KOPT-K1 (cell line): ENCODE measurements around the gene CHMP1B.

ENCODE experiments used
- H3K27ac ChIP-seq: fragments of 200-600 bp; sonication (generic); 2 replicates; pipeline ENCODE4 v1.5.1; 2016; ENCODE audit warnings: antibody characterized with exemption, mild to moderate bottlenecking, low read depth, low read length; ENCODE audit not compliant: poor library complexity, severe bottlenecking
- H3K36me3 ChIP-seq: fragments of 200-600 bp; sonication (generic); 2 replicates; pipeline ENCODE4 v1.5.1; 2017; ENCODE audit warnings: antibody characterized with exemption, mild to moderate bottlenecking, low read length, moderate library complexity; ENCODE audit not compliant: insufficient read depth
- H3K9me3 ChIP-seq: fragments of 200-600 bp; sonication (generic); 2 replicates; pipeline ENCODE4 v1.5.1; 2017; ENCODE audit warnings: antibody characterized with exemption, low read length, mild to moderate bottlenecking; ENCODE audit not compliant: insufficient read depth, poor library complexity, severe bottlenecking

CHMP1B gene

DNA sequence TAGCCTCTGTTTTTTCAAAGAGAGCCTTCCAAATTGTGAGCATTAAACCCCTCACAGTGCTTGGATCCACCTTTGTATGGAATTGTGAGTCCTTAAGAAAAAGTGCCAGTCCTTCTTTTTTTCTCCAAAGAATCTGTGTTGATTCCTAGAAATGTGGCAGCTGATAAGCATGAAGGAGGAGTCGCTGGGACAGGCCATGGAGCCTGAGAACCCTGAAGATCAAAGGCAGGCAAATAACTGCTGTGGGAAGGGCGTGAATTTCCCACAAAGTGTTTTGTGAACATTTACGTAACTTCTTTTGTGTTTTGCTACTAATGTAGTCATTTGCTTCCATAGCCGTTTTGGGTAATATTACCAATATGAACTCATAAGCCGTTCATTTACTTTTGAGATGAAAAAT lies 27.7 kb upstream of the CHMP1B start:
- Histone ChIP-seq H3K36me3 (no peaks in the 10 kb centered on the region), H3K9me3 (peaks cover 5% of the 10 kb centered on the region), H3K27ac (no peak overlapping the region)

DNA sequence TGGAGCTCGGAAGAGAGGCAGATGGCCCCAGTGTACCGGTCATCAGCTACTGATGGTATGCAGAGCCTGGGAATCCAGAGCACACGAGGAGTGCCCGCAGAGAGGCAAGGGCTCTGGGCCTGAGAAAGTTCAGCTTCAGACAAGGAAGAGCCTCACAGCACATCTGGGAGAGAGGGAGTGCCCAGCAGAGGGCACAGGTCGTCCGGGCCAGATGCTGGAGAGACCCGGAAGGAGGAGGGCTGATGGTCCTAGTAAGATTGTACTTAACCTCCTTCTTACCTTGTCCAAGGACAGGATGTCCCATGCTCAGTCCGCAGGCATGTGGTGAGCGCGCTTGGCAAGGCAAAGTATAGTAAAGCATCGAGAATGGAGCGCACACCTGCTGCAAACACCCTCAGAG lies 24.4 kb upstream of the CHMP1B start:
- no peaks in the 10 kb centered on the region for H3K9me3 ChIP-seq
- no peaks in the 10 kb centered on the region for H3K36me3 ChIP-seq
- H3K27ac ChIP-seq = no peak overlapping the region

DNA sequence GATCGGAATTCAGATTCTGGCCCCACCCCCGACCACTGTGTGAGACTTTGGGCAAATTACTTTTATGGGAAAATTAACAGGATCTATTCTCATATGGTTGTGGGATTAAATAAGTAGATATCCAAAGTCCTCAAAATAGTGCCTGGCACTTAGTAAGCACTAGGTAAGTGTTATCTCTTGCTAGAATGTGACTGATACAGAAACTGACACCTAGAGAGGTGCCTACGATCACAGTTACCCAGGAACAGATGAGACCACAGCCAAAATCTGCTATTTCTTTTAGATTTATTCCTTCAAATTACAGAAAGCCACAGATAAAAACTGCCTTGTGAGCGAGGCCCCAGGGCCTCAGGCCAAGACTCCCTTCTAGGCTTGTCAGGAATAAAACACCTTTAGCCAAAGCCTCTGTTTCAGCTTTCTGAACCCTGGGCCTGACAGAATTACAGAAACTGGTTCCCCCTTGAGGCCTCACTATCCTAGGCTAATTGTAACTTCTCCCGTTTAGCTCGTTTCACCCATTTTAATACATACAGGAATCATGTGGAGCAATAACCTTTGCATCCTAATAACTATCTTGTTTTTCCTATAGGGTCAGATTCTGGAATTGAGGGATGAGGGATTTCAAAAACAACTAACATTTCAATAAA lies 22.3 kb upstream of the CHMP1B start:
- H3K27ac ChIP-seq = no peak overlapping the region
- no peaks in the 10 kb centered on the region for H3K9me3 ChIP-seq
- H3K36me3 ChIP-seq = no peaks in the 10 kb centered on the region

DNA sequence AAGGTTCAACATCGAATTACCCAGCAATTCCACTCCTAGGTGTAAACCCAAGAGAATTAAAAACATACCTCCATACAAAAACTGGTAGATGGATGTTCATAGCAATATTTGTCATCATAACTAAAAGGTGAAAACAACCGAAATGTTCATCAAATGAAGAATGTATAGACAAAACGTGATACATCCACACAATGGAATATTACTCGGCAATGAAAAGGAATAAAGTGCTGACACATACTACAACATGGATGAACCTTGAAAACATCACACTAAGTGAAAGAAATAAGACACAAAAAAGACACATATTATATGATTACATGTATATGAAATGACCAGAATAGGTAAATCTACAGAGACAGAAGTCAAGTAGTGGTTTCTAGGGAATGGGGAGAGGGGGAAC lies 20.6 kb upstream of the CHMP1B start:
- Histone ChIP-seq H3K36me3 (no peaks in the 10 kb centered on the region), H3K27ac (no peak overlapping the region), H3K9me3 (no peaks in the 10 kb centered on the region)

DNA sequence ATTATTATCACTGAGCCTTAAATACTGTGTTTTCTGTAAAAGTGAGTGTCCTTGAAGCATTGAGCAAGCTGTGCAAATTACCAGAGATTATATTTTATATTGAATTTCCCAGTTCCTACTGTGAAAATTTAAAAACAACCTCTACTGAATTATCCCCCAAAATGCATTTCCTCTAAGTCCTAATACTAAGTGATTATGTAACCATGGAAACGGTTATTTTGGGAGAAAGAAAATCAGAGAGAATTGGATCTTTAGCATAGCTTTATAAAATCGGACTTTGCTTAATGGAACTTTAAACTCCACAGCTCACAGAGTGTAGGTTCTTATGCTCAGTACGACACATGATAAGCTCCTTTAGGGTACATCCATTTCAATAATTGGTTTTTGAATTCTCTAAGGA lies 19.3 kb upstream of the CHMP1B start:
- H3K27ac ChIP-seq = no peak overlapping the region
- H3K9me3 ChIP-seq = no peaks in the 10 kb centered on the region
- no peaks in the 10 kb centered on the region for H3K36me3 ChIP-seq

DNA sequence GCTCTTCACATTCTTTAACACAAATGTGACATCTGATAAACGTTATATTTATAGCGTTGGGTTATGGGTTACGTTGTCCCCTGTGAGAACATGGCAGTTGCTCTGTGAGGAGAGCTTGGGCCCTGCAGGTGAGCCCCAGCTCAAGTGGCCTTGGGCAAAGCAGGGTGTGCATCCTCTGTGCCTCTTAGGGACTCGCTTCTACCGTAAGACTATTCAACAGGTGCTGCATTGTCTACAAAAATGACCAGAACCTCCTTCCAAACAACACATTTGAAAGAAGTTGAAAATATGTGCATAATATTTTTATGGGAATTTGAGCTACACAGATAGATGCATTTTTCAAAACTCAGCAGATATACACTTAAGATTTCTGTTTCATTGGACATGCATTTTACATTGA lies 16.4 kb upstream of the CHMP1B start:
- Histone ChIP-seq H3K27ac (no peak overlapping the region), H3K36me3 (no peaks in the 10 kb centered on the region), H3K9me3 (no peaks in the 10 kb centered on the region)

DNA sequence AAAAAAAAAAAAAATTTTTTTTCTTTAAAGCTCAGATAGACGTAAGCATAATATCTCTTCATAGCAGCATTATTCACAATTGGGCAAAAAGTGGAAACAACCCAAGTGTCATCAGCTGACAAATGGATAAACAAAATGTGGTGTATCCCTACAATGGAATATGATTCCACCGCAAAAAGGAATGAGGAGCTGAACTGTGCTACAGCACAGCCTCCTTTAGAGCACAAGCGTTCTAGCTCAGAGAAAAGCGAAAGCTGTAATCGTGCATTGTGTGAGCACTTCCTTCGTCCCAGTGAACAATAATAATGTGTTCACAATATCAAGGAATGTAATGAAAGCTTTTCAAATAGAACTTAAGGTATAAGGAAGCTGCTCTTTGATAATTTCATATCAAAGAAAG lies 11.7 kb upstream of the CHMP1B start:
- Histone ChIP-seq H3K9me3 (no peaks in the 10 kb centered on the region), H3K27ac (no peak overlapping the region), H3K36me3 (no peaks in the 10 kb centered on the region)

DNA sequence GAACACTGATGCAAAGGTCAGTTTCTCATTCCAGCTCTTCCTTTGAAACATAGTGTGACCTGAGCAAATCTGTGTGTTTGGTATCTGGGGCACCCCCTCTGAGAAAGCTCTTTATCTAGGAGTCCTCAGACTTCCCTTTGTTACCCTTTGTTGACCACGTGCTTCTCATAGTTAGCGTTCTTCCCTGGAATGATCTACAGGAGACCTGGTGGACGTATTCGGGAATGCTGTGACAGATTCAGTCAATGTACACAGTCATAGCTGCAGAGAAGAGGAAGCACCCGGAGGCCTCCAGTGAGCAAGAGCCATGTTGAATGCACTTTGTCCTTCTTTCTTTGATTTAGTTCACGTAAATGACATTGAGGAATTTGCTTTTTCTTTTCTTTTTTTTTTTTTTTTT lies 10.7 kb upstream of the CHMP1B start:
- H3K27ac ChIP-seq = no peak overlapping the region
- no peaks in the 10 kb centered on the region for H3K36me3 ChIP-seq
- no peaks in the 10 kb centered on the region for H3K9me3 ChIP-seq

DNA sequence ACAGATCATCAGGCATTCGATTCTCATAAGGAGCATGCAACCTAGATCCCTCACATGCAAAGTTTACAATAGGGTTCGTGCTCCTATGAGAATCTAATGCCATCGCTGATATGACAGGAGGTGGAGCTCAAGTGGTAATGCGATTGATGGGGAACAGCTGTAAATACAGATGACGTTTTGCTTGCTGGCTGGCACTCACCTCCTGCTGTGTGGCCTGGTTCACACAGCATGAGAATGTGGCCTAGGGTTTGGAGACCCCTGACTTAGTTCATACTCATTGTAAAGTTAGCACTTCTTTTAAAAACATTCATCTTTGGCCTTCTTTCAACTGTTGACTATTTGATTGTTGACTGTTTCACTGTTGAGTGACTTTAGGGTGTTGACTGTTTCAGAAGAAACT lies 8.7 kb upstream of the CHMP1B start:
- no peak overlapping the region for H3K27ac ChIP-seq
- no peaks in the 10 kb centered on the region for H3K36me3 ChIP-seq
- no peaks in the 10 kb centered on the region for H3K9me3 ChIP-seq

DNA sequence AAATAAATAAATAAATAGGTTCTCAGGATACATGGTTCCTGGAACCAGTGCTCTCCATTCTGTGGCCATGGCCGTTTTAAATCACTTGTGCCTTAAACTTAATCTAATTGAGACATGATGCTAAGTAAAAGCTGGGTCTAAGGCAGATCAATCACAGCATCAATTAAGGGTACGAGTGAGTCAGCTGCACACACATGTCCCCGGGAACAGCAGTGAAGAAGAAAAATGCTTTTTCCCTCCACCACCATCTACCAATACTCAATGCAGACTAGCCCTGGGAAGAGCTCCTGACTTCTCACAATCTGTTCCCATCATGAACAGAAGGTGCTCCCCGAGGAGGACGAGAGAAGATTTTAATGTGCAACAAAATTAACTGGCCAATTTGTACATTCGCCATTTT lies 6.8 kb upstream of the CHMP1B start:
- Histone ChIP-seq H3K36me3 (no peaks in the 10 kb centered on the region), H3K9me3 (no peaks in the 10 kb centered on the region), H3K27ac (no peak overlapping the region)

DNA sequence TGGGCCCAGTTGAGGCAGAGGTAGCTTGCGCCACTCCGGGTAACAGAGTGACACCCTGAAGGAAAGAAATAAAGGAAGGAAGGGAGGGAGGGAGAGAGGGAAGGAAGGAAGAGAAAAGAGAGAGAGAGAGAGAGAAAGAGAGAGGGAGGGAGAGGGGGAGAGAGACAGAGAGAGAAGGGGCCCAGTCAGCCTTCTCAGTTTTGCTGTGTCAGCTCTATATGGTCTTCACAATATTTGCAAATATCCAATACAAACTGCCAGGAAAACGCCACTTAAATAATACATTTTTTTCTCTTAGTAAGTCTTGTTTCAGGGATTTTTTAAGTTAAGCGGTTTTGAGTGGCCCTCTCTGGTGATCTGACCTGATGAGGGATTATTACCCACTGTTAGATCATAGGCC lies 5.6 kb upstream of the CHMP1B start:
- no peaks in the 10 kb centered on the region for H3K9me3 ChIP-seq
- no peak overlapping the region for H3K27ac ChIP-seq
- H3K36me3 ChIP-seq = no peaks in the 10 kb centered on the region

DNA sequence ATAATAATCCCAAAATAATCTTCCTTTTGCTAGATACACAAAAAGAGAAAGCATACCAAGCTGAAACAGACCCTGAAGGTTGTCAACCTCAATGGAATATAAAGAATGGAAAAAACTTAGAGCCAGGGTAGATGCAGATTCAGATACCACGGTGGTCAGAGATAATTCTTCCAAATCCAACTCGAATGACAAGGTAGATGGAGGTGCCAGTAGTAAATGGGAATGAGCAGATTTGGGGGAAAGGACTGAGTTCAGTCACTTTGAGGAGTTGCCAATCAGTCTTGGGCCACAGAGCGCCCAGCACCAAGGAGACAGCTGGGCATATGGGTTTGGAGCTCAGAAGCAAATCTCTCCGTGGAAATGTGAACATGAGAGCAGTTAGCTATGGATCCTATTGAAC lies 3.4 kb upstream of the CHMP1B start:
- Histone ChIP-seq H3K36me3 (no peaks in the 10 kb centered on the region), H3K9me3 (no peaks in the 10 kb centered on the region), H3K27ac (no peak overlapping the region)

DNA sequence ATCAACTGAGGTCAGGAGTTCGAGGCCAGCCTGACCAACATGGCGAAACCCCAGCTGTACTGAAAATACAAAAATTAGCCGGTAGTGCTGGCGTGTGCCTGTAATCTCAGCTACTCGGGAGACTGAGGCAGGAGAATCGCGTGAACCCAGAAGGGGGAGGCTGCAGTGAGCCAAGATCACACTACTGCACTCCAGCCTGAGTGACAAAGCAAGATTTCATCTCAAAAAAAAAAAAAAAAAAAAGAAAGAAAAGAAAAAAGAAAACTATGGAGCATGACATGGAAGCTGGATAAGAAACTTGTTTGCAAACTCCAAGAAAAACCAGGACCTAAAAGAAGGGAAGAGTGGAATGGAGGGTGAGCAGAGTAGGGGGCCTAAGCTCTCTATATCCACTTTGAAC lies 1.9 kb upstream of the CHMP1B start:
- H3K27ac ChIP-seq = no peak overlapping the region
- peaks cover 6% of the 10 kb centered on the region; the same call in 1 of the 2 replicates for H3K36me3 ChIP-seq
- no peaks in the 10 kb centered on the region for H3K9me3 ChIP-seq

DNA sequence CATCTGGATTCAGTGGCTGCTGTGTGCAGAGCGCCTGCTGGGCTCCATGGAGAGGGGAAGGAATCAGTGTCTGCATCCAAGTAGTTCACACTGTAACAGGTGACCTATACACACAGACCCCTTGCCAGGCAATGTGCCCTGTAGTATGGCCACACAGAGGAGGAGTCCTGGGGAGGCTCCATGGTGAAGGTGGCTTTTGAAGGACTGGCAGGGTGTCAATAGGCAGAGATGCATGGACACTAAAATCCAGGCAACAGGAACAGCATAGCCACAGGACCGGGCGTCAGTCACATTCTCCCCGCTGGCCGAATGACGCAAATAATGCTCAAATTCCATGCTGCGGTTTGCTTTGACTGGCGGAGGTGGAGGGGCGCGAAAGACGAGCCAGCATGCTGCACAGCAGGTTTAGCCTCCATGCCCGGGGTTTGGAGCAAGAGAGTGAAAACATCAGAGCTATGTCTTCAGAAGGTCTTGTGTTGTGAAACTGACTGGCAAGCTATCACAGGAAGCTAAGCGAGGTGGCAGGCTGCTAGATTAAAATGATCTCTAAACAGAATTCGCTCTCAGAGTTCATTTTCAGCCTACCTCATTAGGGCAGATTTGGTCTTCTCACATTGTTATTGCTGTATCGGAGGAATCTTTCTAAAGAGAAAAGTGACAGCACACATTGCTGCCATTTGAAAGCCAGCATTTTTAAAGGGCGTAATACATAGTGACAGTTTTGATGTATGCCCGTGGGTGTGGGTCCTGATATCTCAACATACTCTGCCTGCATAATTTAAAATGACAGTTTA lies 1.2 kb upstream of the CHMP1B start:
- Histone ChIP-seq H3K36me3 (peaks cover 10% of the 10 kb centered on the region), H3K27ac (no peak overlapping the region), H3K9me3 (no peaks in the 10 kb centered on the region)

DNA sequence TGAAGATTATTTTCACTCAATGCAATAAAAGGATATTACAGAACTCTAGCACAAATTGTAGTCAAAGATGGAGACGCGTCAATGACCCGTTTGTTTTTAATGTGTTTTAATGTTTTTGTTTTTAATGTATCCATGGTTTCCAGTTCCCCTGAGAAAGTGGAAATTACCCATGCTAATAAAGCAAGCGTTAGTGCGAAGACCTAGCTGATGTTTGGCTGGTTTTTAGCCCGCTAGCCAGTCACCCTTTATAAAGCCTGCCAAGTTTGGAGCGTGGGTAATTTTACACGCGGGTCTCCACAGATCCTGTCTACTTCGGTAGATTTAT lies 430 bp upstream of the CHMP1B start:
- Histone ChIP-seq H3K36me3 (peaks cover 11% of the 10 kb centered on the region), H3K9me3 (no peaks in the 10 kb centered on the region), H3K27ac (peak overlapping the region; percentile 69)

DNA sequence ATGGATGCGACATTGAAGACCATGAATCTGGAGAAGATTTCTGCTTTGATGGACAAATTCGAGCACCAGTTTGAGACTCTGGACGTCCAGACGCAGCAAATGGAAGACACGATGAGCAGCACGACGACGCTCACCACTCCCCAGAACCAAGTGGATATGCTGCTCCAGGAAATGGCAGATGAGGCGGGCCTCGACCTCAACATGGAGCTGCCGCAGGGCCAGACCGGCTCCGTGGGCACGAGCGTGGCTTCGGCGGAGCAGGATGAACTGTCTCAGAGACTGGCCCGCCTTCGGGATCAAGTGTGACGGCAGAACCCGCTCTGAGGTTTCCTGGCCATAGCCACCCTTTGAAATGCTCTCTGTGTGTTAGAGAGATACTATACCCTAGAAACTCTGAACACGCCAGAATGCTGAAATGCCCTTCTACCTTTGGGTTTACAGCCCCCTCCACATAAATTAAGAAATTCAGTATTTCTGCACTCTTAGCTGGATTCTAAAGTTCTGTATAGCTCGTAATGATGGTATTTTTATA lies 659 bp downstream of the CHMP1B start:
- Histone ChIP-seq H3K9me3 (no peaks in the 10 kb centered on the region), H3K27ac (peak overlapping the region; percentile 69)

More for the DNA sequence above, 659 bp downstream of the CHMP1B start:
- peaks cover 11% of the 10 kb centered on the region for H3K36me3 ChIP-seq
